HG03442 (cell line): Measurements from ENCODE around the gene CPLX1.
"Not testable (repeated sequence)": the region's sequence is repeated elsewhere in the genome, so short reads cannot be mapped to it uniquely, and the experiment has no call there.

Experiments
- ATAC-seq: cut with Tn5 transposase; IDR thresholded peaks from one replicate; pipeline ENCODE4 v1.9.1; 2021; ENCODE audit warnings: mild to moderate bottlenecking, moderate library complexity; ENCODE audit not compliant: unreplicated experiment

The CPLX1 gene

DNA sequence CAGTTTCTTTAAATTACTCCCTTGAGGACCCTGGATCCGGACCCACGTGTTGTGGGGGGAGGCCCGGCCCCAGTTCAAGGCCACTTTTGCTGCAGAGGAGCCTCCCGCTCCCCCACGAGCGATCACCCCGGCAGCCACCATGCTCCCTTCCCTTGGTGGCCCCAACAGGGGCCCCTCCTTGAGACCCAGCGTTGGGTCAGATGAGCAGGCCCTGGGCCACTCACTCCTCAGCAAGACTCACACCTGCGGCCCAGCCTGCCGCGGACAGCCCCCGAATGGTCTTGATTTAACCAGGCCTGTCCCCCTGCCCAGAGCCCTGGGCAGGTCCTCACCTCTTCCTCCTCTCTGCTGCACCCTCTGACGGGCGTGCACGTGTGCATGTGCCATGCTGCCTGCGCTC, 4.3 kb downstream of the CPLX1 start:
- ATAC-seq: no peak

DNA sequence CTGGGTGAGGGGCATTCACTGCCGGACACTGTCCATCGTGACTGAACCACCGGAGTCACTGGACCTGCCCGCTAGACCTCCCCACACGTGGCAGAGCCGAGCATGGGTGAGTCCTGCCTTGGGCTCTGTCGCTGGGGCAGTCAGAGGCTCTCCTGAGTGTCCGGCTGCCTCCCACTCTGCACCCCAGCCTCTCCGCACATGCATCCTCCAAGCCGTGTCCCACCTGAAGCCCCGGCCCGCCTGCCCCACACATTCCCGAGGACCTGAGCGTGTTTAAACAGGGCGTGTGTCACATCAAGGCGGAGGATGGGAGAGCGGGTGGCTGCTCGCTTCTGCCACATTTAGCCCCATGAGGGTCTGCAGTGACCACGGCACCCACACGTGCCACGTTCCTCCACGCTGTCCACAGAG, 4.7 kb downstream of the CPLX1 start:
- no peak for ATAC-seq

DNA sequence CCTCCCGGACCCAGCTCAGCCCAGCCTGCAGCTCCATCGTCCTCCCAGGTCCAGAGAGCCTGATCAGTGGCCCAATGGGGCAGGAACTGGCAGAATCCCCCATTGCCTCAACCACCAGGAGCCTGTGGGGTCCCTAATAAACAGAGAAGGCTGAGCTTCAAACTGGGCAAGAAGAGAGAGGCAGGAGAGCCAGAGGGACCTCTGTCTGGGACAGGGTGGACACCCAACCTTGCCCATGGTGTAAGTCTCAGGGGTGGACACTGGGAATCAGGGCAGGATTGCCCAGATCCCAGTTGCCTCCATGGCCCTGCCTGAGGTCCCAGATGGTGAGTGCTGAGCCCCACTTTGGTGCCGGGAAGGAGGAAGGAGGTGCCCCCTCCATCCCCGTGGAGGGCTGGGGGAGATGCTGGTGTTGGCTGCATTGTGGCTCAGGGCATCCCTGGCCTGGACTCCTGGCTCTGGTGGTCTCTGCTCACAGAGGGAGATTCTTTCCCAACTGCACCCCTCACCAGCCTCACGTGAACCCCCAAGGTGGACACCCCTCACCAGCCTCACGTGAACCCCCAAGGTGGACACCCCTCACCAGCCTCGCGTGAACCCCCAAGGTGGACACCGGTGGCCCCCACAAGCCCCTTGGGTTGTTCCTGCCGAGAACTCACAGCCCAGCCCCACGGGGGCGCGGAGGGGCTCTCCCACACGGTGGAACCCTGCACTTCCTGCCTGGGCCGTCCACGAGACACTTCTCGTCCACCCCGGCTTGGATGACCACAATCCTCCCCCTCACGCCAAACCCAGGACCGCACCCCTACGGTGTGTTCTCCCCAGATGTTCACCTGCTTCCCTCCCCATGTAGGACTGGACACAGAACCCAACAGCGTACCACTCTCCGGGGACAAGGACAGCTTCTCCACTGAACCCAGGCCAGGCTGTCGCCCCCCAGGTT, 5.4 kb downstream of the CPLX1 start:
- no peak for ATAC-seq

DNA sequence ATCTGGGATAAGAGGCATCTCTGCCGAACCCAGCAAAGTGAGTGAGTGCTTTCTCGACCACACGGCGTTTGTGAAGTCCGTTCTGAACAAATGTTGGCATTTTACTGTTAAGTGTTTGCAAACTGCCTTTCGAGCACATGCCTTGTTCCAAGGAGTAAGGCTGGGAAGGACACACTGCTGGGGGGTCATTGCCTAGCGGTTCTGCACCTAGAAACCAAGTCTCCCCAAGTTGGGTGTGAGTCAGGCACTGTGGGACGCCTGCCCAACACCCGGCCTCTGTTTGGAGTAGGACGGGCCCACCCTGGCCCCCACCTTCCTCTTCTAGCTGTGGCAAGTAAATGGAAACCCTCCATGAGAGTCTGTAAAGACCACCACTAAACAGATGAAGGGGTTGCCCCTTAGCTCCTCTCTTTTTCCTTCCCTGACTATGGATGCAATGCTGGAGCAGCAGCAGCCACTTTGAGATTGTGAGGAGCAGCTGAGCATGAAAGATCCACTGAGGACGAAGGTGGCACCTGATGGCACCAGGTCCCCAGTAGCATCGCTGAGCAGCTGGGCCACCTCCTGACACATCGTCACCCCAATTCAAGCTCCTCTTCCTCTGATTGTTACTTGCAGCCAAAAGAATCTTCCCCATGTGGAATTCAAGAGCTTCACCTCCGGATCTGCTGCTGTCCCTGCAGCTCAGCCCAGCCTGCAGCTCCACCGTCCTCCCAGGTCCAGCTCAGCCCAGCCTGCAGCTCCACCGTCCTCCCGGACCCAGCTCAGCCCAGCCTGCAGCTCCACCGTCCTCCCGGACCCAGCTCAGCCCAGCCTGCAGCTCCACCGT, 6.3 kb downstream of the CPLX1 start:
- ATAC-seq: no peak

DNA sequence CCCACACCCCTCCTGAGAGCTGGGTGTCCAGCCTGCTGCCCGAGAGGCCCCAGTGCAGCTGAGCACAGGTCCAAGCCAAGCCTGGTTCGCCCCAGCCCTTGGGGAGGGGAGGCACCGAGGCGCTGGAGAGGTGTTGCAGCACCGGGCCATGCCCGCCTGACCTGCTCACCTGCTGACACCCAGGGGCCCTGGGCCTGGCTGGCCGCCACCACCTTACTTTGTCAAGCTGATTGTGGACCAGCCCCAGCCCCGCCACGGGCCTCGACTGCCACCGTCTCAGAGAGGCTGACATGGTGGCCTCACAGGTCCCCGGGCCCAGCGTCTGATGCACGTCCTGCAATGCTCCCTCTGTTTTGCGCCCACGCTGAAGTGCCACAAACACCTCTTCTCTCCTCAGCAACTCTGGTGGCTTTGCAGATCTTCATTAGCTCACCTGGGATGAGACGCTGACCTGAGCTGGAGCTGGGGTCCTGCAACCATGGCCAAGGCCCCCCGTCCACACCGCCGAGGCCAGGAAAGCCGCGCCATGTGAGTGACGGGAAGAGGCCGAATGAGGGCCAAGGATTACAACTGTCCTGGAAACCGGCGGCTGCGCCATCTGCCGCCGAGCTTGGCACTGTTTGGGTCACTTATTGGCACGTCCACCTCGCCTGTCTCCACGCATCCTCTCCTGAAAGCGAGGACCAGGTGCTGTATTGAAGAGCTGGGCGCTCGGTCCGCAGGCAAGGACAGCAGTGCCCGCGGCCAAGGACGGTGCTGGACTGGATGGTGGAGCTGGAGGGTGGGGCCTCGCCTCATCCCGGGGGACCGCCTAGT, 7.6 kb downstream of the CPLX1 start:
- no peak for ATAC-seq

DNA sequence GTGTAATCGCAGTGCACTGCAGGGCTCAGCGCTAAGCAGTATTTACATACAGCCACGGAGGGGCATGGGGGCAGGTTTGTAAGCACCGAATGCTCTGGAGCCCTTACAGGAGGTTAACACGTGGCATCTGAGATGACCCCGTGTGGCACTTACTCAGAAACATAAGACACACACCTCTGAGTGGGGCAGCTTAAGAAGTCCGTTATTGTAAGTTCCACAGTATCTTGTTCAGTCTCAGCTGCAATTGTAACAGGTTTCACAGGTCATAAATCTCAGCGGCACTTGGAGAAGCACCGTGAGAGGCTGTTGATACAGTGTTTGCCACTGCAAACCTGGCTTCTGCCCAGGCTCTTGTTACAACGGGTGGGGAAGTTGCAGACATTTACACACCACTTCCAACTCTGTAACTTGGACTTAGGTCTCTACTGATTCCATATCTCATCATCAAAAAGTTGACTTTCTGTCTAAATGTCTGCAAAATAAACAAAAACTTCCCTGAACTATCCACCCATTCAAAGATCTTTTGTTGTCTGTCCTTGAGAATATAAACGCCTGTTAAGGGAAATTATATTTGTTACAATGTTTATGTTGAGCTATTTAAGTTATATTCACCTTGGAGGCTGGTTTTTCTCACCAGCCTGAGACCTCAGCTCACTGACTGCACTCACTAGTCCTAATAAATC, 10.3 kb downstream of the CPLX1 start:
- no peak for ATAC-seq

DNA sequence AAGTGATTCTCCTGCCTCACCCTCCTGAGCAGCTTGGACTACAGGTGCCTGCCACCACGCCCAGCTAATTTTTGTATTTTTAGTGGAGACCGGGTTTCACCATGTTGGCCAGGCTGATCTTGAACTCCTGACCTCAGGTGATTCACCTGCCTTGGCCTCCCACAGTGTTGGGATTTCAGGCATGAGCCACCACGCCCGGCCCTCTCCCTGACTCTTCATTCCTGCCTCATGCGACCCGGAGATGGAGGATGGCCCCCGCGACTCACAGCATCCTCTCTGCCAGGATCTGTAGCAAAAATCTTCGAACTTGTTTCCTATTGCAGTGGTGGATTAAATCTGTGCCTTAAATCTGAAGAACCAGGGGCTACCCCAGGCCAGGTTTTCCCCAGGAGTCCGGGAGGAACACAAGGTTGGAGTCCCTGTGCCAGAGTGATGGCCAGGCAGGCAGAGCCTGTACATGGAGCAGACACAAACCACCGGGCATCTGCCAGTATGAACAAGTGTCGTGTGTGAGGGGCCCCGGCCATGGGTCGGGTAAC, 11.5 kb downstream of the CPLX1 start:
- ATAC-seq: no peak

DNA sequence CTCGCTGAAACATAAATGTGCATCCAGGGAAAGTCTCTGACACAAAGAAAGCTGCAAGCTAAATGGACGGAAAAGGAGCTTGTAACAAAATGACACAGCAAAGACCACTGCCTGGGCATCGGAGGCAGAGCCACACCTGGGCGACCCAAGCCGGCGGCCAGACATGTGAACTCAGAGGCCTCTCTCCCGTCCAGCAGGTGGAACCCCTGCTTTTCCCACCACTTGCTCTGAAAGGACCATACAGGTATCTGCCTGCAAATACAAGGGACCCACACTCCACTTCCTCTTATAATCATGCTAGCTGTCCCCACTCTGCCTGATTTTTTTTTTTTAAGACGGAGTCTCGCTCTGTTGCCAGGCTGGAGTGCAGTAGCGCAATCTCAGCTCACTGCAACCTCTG, 12.0 kb downstream of the CPLX1 start:
- ATAC-seq: no peak

DNA sequence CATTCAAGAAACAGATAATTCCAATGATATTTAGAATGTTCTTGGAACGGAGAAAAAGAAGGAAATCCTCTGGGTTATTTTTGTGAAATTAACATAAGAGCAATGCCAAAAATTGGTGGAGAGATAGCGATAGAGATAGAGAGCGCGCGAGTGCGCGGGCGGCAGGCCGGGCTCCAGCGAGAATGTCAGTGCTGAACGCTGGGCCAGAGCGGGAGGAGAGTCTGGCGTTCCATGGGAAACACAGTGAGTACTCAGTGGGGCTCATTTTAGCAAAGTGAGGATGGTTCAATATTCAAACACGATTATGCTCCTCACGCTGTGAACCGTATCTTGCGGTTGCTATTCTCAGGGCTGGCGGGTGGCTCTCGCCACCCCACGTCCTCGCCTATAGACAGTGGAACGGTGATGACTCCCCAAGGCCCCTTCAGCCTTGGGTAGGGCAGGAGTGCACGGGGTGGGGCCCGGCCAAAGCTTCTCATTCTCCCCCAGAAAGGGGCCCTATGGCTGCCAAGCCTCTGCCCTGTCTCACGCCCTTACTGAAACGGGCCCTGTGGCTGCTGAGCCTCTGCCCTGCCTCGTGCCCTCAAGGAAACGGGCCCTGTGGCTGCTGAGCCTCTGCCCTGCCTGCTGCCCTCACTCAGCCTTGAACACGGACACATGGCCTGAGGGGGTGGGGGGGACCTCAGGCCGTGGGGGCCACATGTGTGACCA, 16.9 kb downstream of the CPLX1 start:
- no peak for ATAC-seq

DNA sequence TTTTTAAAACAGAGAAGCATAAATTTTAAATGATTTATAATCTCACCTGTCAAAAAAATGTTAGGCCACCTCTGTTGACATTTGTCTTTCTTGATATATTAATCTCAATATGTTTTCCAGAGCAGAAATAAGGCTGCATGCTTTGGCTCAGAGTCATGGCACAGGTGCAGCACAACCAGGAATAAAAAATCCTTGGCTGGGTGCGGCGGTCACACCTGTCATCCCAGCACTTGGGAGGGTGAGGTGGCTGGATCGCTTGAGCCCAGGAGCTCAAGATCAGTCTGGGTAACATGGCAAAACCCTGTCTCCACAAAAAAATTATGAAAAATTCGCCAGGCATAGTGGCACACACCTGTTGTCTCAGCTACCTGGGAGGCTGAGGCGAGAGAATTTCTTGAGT, 18.1 kb downstream of the CPLX1 start:
- no peak for ATAC-seq

DNA sequence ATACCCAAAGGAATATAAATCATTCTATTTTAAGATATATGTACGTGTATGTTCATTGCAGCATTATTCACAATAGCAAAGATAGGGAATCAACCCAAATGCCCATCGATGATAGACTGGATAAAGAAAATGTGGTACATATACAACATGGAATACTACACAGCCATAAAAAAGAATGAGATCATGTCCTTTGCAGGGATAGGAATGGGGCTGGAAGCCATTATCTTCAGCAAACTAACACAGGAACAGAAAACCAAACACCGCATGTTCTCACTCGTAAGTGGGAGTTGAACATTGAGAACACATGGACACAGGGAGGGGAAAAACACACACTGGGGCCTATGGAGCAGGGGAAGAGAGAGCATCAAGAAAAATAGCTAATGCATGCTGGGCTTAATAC, 18.9 kb downstream of the CPLX1 start:
- ATAC-seq: not testable (repeated sequence)

DNA sequence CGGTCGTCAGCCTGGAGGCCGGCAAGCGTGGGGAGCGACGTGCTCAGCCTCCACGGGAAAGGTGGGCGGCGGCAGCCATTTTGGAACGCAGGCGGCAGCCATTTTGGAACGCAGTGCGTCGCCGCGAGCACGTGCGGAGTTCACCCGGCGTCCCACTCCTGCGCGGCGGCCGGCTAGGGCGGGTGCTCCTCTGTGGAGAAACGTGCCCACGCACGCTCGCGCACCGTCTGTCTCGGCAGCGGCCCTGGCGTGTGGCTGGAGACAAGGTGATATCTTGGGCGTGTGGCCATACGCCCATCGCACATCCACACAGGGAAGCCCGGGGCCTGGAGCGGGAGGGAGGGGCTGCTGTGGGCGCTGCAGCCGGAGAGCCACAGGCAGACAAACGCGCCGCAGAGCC, 21.1 kb downstream of the CPLX1 start:
- ATAC-seq: no peak

DNA sequence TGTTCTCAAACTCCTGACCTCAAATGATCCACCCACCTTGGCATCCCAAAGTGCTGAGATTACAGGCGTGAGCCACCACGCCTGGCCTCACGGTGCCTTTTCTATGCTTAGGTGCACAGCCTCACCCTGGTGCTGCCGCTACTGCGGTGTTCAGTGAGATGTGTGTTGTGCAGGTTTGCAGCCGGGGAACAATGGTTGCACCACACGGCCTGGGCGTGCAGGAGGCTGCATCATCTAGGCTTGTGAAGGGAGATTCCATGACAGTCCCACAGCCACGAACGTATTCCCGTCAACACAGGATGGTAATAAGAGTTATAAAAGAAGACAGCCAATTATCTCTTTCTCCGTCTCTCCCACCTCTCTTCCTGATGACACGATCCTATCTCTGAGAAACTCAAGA, 22.0 kb downstream of the CPLX1 start:
- no peak for ATAC-seq

DNA sequence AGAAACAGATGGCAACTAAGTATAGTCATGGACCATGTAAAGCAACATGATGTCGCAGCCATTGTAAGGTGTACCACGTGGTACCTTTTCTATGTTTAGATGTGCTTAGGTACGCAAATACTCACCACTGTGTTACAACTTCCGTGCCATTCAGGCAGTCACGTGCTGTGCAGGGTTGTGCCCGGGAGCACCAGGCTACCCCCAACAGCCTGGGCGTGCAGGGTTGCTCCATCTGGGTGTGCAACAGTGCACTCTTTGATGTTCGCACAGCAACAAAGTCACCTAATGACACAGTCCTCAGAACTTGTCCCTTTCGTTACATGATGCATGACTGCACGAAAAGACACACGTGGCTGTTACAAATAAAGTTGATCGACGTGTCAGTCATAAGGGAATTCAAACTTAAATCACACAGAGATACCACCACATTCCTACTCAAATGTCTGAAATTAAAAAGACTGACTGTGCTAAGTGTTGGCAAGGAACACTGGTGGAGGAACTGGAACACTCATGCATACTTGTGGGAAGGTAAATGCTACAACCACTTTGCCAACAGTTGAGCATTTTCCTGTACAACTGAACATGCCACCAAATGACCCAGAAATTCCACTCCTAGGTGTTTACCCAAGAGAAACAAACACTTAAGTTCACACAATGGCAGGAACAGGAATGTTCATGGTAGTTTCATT, 24.3 kb downstream of the CPLX1 start:
- ATAC-seq: no peak

DNA sequence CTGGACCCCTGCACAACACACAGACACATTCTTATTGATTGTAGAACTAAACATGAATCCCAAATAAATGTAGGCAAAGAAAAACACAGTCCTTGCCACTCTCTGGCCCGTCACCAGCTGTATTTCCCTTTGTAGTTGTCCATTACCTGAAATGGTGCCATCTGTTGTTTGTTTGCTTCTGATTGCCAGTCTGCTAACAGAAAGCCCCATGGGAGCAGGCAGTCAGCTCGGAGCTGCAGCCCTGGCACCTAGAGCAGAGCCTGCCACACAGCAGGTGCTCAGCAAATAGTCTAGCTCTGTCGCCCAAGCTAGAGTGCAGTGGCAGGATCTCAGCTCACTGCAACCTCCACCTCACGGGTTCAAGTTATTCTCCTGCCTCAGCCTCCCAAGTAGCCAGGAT, 28.9 kb downstream of the CPLX1 start:
- no peak for ATAC-seq

DNA sequence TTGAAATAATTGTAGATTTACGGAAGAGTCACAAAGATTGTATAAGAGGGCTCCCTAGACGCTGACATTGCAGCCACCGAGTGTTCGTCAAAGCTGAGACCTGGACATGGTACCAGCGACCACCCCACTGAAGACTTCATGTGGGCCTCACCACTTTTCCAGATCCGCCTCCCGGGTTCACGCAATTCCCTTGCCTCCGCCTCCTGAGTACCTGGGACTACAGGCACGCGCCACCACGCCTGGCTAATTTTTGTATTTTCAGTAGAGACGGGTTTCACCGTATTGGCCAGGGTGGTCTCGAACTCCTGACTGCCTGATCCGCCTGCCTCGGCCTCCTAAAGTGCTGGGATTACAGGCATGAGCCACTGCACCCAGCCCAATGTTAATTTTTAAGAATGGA, 29.7 kb downstream of the CPLX1 start:
- no peak for ATAC-seq

DNA sequence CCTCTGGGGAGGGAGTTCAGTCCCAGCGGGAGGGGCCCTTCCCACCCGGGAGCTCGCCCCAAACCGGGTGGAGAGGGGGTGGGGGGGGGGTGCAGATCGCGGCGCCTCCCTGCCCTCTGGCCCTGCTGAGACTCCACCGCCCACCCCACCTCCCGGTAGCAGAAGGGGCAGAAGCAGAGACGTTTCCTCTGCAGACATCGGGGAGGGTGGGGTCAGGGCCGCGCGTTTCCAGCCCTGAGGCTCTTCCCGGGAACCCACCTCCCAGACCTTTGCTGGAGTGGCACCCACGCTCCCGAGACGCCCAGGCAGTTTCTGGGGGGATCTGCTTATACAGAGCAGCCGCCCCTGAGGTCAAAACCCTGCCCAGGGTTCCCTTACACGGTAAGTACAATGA, 30.2 kb downstream of the CPLX1 start:
- no peak for ATAC-seq

DNA sequence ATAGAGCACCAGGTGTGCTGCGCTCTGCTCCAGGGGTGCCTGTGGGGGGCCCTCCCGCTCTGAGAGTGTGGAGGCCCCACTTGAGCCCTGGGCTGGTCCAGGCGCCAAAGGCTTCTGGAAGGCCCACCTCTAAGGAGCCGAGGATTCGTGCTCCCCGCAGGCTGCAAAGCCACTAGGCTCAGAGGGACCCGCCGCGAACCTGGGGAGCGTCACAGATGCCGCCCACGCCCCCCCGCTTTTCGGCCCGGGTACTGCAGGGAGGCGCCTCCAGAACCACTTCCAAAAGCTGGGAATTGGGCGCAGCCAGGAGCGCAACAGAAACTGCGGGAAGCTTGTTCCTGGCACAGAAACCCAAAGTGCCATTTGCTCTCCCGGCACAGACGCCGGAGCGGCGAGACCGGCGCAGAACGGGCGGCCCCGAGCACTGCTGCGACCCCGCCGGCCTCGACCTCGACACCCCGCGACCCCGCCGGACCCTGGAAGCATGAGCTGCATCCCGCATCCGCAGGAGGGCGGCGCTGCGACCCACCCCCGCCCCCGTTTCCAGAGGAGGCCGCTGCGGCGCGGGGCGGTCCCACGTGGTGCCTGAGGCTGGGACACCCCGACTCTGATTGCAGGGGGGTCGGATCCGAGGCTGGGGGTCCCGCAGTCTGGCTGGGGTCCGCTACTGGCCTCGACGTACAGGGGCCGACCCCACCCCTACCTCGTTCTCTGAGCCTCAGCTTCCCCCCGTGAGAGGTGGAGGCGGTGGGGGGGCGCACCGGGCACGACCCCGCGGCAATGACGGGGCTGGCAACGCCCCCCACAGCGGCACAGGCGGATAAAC, 30.8 kb downstream of the CPLX1 start:
- no peak for ATAC-seq
